ENCODE data around the gene DNAH7.

Gene DNAH7

GRCh38 chr2:195945056-195945455, 123.6 kb downstream of the DNAH7 start:
- no peak overlapping the region for H3K9ac ChIP-seq
- no peaks in the 10 kb centered on the region for H3K27me3 ChIP-seq (ENCODE audit: insufficient read depth, low read depth)
- no peak for TF ChIP-seq CTCF (conservative IDR thresholded peaks at IDR 0.05; ENCODE audit: low read depth, low read length)

GRCh38 chr2:195937176-195937575, 131.5 kb downstream of the DNAH7 start:
- Histone ChIP-seq H3K27ac (no peak overlapping the region), H3K9ac (no peak overlapping the region), H4K20me1 (ENCODE audit: insufficient read depth) (no peaks in the 10 kb centered on the region), H3K27me3 (ENCODE audit: insufficient read depth, low read depth) (no peaks in the 10 kb centered on the region), H3K36me3 (ENCODE audit: insufficient read depth) (no peaks in the 10 kb centered on the region), H3K79me2 (ENCODE audit: insufficient read depth, low read depth) (no peaks in the 10 kb centered on the region), H3K4me3 (IDR thresholded peaks at IDR 0.05; ENCODE audit: insufficient read depth, low read depth, low read length) (no peak overlapping the region), H2AFZ (ENCODE audit: low read depth) (no peak overlapping the region), H3K4me1 (ENCODE audit: low read depth, poor library complexity, severe bottlenecking) (no peaks in the 10 kb centered on the region), H3K4me2 (no peak overlapping the region)
- TF ChIP-seq CTCF (conservative IDR thresholded peaks at IDR 0.05; ENCODE audit: low read depth, low read length) = no peak

More at GRCh38 chr2:195945056-195945455, 123.6 kb downstream of the DNAH7 start:
- H4K20me1 ChIP-seq (ENCODE audit: insufficient read depth) = no peaks in the 10 kb centered on the region
- no peaks in the 10 kb centered on the region for H3K4me1 ChIP-seq (ENCODE audit: low read depth, poor library complexity, severe bottlenecking)
- no peak overlapping the region for H3K4me3 ChIP-seq (IDR thresholded peaks at IDR 0.05; ENCODE audit: insufficient read depth, low read depth, low read length)
- H3K4me2 ChIP-seq = no peak overlapping the region
- H2AFZ ChIP-seq (ENCODE audit: low read depth) = no peak overlapping the region
- no peaks in the 10 kb centered on the region for H3K36me3 ChIP-seq (ENCODE audit: insufficient read depth)
- H3K79me2 ChIP-seq (ENCODE audit: insufficient read depth, low read depth) = no peaks in the 10 kb centered on the region
- H3K27ac ChIP-seq = no peak overlapping the region

- H3K4me2 ChIP-seq = no peak overlapping the region
- H2AFZ ChIP-seq (ENCODE audit: low read depth) = no peak overlapping the region
- no peak overlapping the region for H3K27ac ChIP-seq
- no peak overlapping the region for H3K4me3 ChIP-seq (IDR thresholded peaks at IDR 0.05; ENCODE audit: insufficient read depth, low read depth, low read length)
- no peak for TF ChIP-seq CTCF (conservative IDR thresholded peaks at IDR 0.05; ENCODE audit: low read depth, low read length)
- no peaks in the 10 kb centered on the region for H3K36me3 ChIP-seq (ENCODE audit: insufficient read depth)
- no peaks in the 10 kb centered on the region for H3K4me1 ChIP-seq (ENCODE audit: low read depth, poor library complexity, severe bottlenecking)
- no peaks in the 10 kb centered on the region for H4K20me1 ChIP-seq (ENCODE audit: insufficient read depth)
- H3K79me2 ChIP-seq (ENCODE audit: insufficient read depth, low read depth) = no peaks in the 10 kb centered on the region
- H3K27me3 ChIP-seq (ENCODE audit: insufficient read depth, low read depth) = no peaks in the 10 kb centered on the region
- no peak overlapping the region for H3K9ac ChIP-seq
Measured at GRCh38 chr2:195934484-195934883, 134.2 kb downstream of the DNAH7 start.

- H3K4me2 ChIP-seq = no peak overlapping the region
- no peak for TF ChIP-seq CTCF (conservative IDR thresholded peaks at IDR 0.05; ENCODE audit: low read depth, low read length)
Measured at GRCh38 chr2:195929531-195929930, 139.1 kb downstream of the DNAH7 start.

More at GRCh38 chr2:195929531-195929930, 139.1 kb downstream of the DNAH7 start:
- Histone ChIP-seq H3K4me3 (IDR thresholded peaks at IDR 0.05; ENCODE audit: insufficient read depth, low read depth, low read length) (no peak overlapping the region), H4K20me1 (ENCODE audit: insufficient read depth) (no peaks in the 10 kb centered on the region), H3K4me1 (ENCODE audit: low read depth, poor library complexity, severe bottlenecking) (no peaks in the 10 kb centered on the region), H2AFZ (ENCODE audit: low read depth) (no peak overlapping the region), H3K36me3 (ENCODE audit: insufficient read depth) (no peaks in the 10 kb centered on the region), H3K9ac (no peak overlapping the region), H3K79me2 (ENCODE audit: insufficient read depth, low read depth) (no peaks in the 10 kb centered on the region), H3K27me3 (ENCODE audit: insufficient read depth, low read depth) (no peaks in the 10 kb centered on the region), H3K27ac (no peak overlapping the region)
